Suprapubic skin (tissue), 4 donors: ENCODE data around the gene PHYH. TPM values are rescaled to one million over a fixed set of nuclear protein-coding genes. Genes with fewer than 3 reads are reported as not detected.
A peak's percentile ranks its signal among the peaks of the same experiment; 100 is the strongest.

Experiments used
- DNase-seq, 2 donors: peaks; one replicate each; pipeline ENCODE4 v3.0.0-alpha.2; 2019; ENCODE audit warnings: low spot score in 2 of 2
- H3K27ac ChIP-seq: fragments of 200-600 bp; sonication (generic); one replicate; pipeline ENCODE4 v1.5.1; 2019
- H3K27me3 ChIP-seq: fragments of 200-600 bp; sonication (generic); one replicate; pipeline ENCODE4 v1.5.1; 2019
- H3K36me3 ChIP-seq: fragments of 200-600 bp; sonication (generic); one replicate; pipeline ENCODE4 v1.5.1; 2019
- H3K4me1 ChIP-seq: fragments of 200-600 bp; sonication (generic); one replicate; pipeline ENCODE4 v1.5.1; 2019
- H3K4me3 ChIP-seq: fragments of 200-600 bp; sonication (generic); one replicate; pipeline ENCODE4 v1.5.1; 2019; ENCODE audit warnings: mild to moderate bottlenecking
- H3K9me3 ChIP-seq: fragments of 200-600 bp; sonication (generic); one replicate; pipeline ENCODE4 v1.5.1; 2019
- CTCF ChIP-seq, 2 donors: fragments of 200-600 bp in 1 of 2; fragments of 450-650 bp in 1 of 2; sonication (generic) in 1 of 2; IDR thresholded peaks; one replicate each; pipeline ENCODE4 v1.5.1; 2016 to 2019; ENCODE audit warnings: antibody characterized with exemption in 2 of 2, mild to moderate bottlenecking in 1 of 2, moderate library complexity in 1 of 2
- EP300 ChIP-seq: sonication (generic); formaldehyde crosslinking; IDR thresholded peaks from one replicate; pipeline ENCODE4 v1.6.1; 2017; ENCODE audit warnings: antibody characterized with exemption
- POLR2A ChIP-seq, 2 donors: fragments of 450-650 bp; IDR thresholded peaks; one replicate each; pipeline ENCODE4 v1.6.1; 2017; ENCODE audit warnings: antibody characterized with exemption in 2 of 2, mild to moderate bottlenecking in 2 of 2, moderate library complexity in 2 of 2
- POLR2AphosphoS5 ChIP-seq, 3 donors: sonication (generic); formaldehyde crosslinking; IDR thresholded peaks; one replicate each; pipeline ENCODE4 v1.6.1; 2017; ENCODE audit warnings: antibody characterized with exemption in 3 of 3
- WGBS: methylation state at CpG from one replicate; pipeline ENCODE4 v1.1.5; 2018; 5-methylcytosine and 5-hydroxymethylcytosine counted together
- total RNA-seq, 4 donors: library from RNA; depleted of rRNA; stranded (reverse); fragments of >200 nt; gene quantifications; one replicate each; pipeline ENCODE4 v1.1.0, GENCODE V29; 2016

PHYH gene
- total RNA-seq, result 10 to 100 TPM; 10.5 to 22.2 (median 13.3) TPM

DNA sequence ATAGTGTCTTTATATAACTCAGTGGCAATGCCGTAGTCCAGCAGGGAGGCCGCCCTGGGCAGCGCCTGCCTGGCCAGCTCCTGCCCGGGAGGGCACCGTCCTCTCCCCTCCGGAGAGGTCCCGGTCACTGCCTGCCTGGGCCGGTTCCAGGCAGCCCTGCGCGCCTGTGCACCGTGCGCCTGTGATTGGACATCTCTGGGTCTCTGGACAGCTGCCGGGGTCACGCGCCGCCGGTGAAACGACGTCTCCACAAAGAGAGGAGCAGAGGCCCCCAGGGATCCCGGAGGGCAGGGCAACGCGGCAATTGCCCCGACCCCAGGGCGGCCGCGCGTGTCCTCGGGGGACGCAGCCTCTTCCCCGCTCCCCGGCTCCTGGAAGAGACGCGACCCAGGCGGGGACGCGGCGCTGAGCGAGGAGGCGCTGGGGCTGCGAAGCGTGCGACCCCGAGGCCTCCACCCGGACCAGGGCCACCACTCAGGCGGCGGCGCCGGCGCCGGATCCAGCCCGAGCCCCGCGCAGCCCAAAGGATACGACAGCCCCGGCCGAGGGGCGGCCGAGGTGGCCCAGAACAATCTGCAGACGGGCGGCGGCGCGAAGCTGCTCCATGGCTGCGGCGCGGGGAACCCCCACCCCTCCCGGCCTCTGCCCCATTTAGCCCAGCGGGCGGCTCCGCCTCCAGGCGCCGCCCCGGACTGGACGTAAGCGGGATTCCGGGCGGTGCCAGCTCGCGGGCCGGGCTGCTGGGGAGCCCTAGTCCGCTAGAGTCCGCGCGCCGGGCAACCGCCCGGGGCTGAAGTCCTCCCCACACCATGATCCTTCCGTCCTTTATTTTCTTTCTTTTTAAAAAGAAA is at the start of gene PHYH:
TSS of gene PHYH (minus strand) at position 628 of the 851 bp plus-strand sequence. CDS start at position 606, 22 bp downstream.
- peak within 1 kb of the TSS; percentile 81 for H3K4me3 ChIP-seq
- 0% methylated on average over 33 of the region's 88 CpGs for WGBS
- TF ChIP-seq POLR2AphosphoS5 (IDR thresholded peaks at IDR 0.05), result peak in 1 of 3 donors; percentile 50
- no peak for TF ChIP-seq CTCF (IDR thresholded peaks at IDR 0.05)
- TF ChIP-seq POLR2A (IDR thresholded peaks at IDR 0.05), result peak in 1 of 2 donors; percentile 93
- no peak for TF ChIP-seq EP300
- peak within 1 kb of the TSS; percentile 97 for H3K27ac ChIP-seq
- H3K27me3 ChIP-seq, result no peaks in the 10 kb centered on the region
- peaks cover 23% of the 10 kb centered on the region for H3K4me1 ChIP-seq
- H3K9me3 ChIP-seq, result no peaks in the 10 kb centered on the region
- peak; percentile 94 to 95 for DNase-seq
- peaks cover 5% of the 10 kb centered on the region for H3K36me3 ChIP-seq

- Histone ChIP-seq H3K4me1 (peaks cover 43% of the 10 kb centered on the region), H3K27ac (peak within 1 kb of the TSS; percentile 98), H3K4me3 (peak within 1 kb of the TSS; percentile 72), H3K27me3 (peaks cover 11% of the 10 kb centered on the region), H3K9me3 (no peaks in the 10 kb centered on the region), H3K36me3 (no peaks in the 10 kb centered on the region)
- TF ChIP-seq POLR2AphosphoS5 (IDR thresholded peaks at IDR 0.05), result no peak
- no peak for TF ChIP-seq EP300
- TF ChIP-seq CTCF (IDR thresholded peaks at IDR 0.05), result no peak
- no peak for TF ChIP-seq POLR2A (IDR thresholded peaks at IDR 0.05)
- under 1% methylated on average over 34 of the region's 65 CpGs for WGBS
- DNase-seq, result peak; percentile 83 to 87
Measured at GRCh38 chr10:13348216-13349017, 48.6 kb upstream of the PHYH start, which contains the start of gene SEPHS1. TSS of gene SEPHS1 (minus strand) at chr10:13348293. CDS start at chr10:13344950, 3,343 bp downstream.

DNA sequence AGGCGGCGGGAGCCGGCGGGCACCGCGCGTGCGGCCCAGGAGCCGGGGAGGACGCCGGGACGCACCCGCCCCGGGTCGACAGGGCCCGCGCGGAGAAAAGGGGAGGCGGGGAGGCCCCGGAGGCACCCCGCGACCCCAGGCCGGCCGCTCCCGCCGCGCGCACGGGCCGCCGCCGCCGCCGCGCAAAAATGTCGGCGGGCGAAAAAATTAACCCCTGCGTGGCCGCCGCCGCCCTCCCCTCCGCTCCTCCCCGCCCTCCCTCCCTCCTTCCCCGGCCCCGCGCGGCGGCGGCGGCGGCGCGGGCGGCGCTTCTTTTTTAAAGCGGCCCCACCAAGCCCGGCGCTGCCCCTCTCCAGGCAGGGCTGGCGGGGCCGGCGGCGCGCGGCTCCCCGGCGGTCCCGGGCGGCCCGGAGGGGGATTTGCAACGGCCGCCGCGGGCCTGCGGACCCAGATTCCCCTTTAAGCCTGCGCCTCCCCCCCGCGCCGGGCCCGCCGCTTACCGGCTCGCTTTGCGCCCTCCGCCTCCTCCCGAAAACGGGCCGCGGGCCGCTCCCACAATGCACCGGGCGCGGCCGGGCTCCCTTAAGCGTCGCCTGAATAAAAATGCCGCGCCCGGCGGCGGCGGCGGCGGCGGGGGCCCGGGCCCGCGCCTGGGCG is 47.8 kb upstream of the PHYH start:
- peak overlapping the region; percentile 98 for H3K27ac ChIP-seq
- peaks cover 43% of the 10 kb centered on the region for H3K4me1 ChIP-seq
- no peaks in the 10 kb centered on the region for H3K9me3 ChIP-seq
- H3K4me3 ChIP-seq, result peak overlapping the region; percentile 72
- no peak for TF ChIP-seq POLR2AphosphoS5 (IDR thresholded peaks at IDR 0.05)
- no peak for TF ChIP-seq CTCF (IDR thresholded peaks at IDR 0.05)
- TF ChIP-seq EP300, result no peak
- peak in 1 of 2 donors; percentile 6 for TF ChIP-seq POLR2A (IDR thresholded peaks at IDR 0.05)
- H3K36me3 ChIP-seq, result no peaks in the 10 kb centered on the region
- 1% methylated on average over 16 of the region's 109 CpGs for WGBS
- DNase-seq, result peak; percentile 85 to 88
- H3K27me3 ChIP-seq, result peaks cover 6% of the 10 kb centered on the region

- Histone ChIP-seq H3K4me1 (peaks cover 43% of the 10 kb centered on the region), H3K36me3 (no peaks in the 10 kb centered on the region), H3K27me3 (peaks cover under 1% of the 10 kb centered on the region), H3K4me3 (peak overlapping the region; percentile 72), H3K27ac (peak overlapping the region; percentile 98), H3K9me3 (no peaks in the 10 kb centered on the region)
- no peak for TF ChIP-seq POLR2AphosphoS5 (IDR thresholded peaks at IDR 0.05)
- no peak for TF ChIP-seq EP300
- TF ChIP-seq POLR2A (IDR thresholded peaks at IDR 0.05), result peak in 1 of 2 donors; percentile 19
- 0% methylated on average over 29 of the region's 47 CpGs for WGBS
- DNase-seq, result no peak
Measured at GRCh38 chr10:13347043-13347499, 47.2 kb upstream of the PHYH start.
